ENCODE measurements around the gene ANTXR1.
"Not testable (repeated sequence)": the region's sequence is repeated elsewhere in the genome, so short reads cannot be mapped to it uniquely, and the experiment has no call there.

The ANTXR1 gene

GRCh38 chr2:69227716-69228115, 214.7 kb downstream of the ANTXR1 start:
- H3K4me3 ChIP-seq (replicated peaks; ENCODE audit: low read depth, low read length), result no peak overlapping the region
- DNase-seq (ENCODE audit: extremely low read depth, low read depth), result no peak
- TF ChIP-seq CTCF (IDR thresholded peaks at IDR 0.05; ENCODE audit: low read depth, low read length, missing control alignments), result no peak

- not testable (repeated sequence) for DNase-seq (ENCODE audit: extremely low read depth, low read depth); H3K4me3 ChIP-seq (replicated peaks; ENCODE audit: low read depth, low read length)
Measured at GRCh38 chr2:69230946-69231345, 218.0 kb downstream of the ANTXR1 start.

- H3K4me3 ChIP-seq (replicated peaks; ENCODE audit: low read depth, low read length), result no peak overlapping the region
- no peak for TF ChIP-seq CTCF (IDR thresholded peaks at IDR 0.05; ENCODE audit: low read depth, low read length, missing control alignments)
- no peak for DNase-seq (ENCODE audit: extremely low read depth, low read depth)
Measured at GRCh38 chr2:69231612-69232277, 218.8 kb downstream of the ANTXR1 start.

GRCh38 chr2:69235835-69236234, 222.9 kb downstream of the ANTXR1 start:
- not testable (repeated sequence) for DNase-seq (ENCODE audit: extremely low read depth, low read depth); H3K4me3 ChIP-seq (replicated peaks; ENCODE audit: low read depth, low read length)

- no peak for TF ChIP-seq CTCF (IDR thresholded peaks at IDR 0.05; ENCODE audit: low read depth, low read length, missing control alignments)
- no peak overlapping the region for H3K4me3 ChIP-seq (replicated peaks; ENCODE audit: low read depth, low read length)
- no peak for DNase-seq (ENCODE audit: extremely low read depth, low read depth)
Measured at GRCh38 chr2:69237070-69237670, 224.2 kb downstream of the ANTXR1 start.

GRCh38 chr2:69238449-69239031, 225.6 kb downstream of the ANTXR1 start:
- no peak for TF ChIP-seq CTCF (IDR thresholded peaks at IDR 0.05; ENCODE audit: low read depth, low read length, missing control alignments)
- DNase-seq (ENCODE audit: extremely low read depth, low read depth), result peak; percentile 46
- no peak overlapping the region for H3K4me3 ChIP-seq (replicated peaks; ENCODE audit: low read depth, low read length)

GRCh38 chr2:69241093-69241492, 228.1 kb downstream of the ANTXR1 start:
- DNase-seq (ENCODE audit: extremely low read depth, low read depth), result peak; percentile 49
- H3K4me3 ChIP-seq (replicated peaks; ENCODE audit: low read depth, low read length), result no peak overlapping the region
- TF ChIP-seq CTCF (IDR thresholded peaks at IDR 0.05; ENCODE audit: low read depth, low read length, missing control alignments), result no peak
